A549 (cell line): Measurements from ENCODE around the gene UBAP1. TPM values are rescaled to one million over a fixed set of nuclear protein-coding genes. Genes with fewer than 3 reads are reported as not detected.

Source experiments
- ATAC-seq, 2 experiments: fragments of 200-7000 bp in 1 of 2; fragments of >200 bp in 1 of 2; cut with Nextera tagmentation in 1 of 2; cut with Tn5 transposase in 1 of 2; 3 replicates each; pipeline versions ENCODE4 v1.8.0 to v1.9.1; 2018 to 2020; ENCODE audit warnings: mild to moderate bottlenecking in 1 of 2, moderate library complexity in 1 of 2
- CTCF ChIA-PET: fragments of 300-600 bp; sonication (Branson Sonifier 250); formaldehyde crosslinking; extraction: SDS; loops from one replicate; lab custom pipeline; 2021; ENCODE audit warnings: antibody characterized with exemption, inconsistent platforms; lab: Yijun Ruan, JAX
- POLR2A ChIA-PET: fragments of 350-600 bp; formaldehyde crosslinking; extraction: SDS; loops from one replicate; lab custom pipeline; 2021; ENCODE audit warnings: antibody characterized with exemption, inconsistent platforms; lab: Yijun Ruan, JAX
- DNase-seq, 2 experiments: peaks; one replicate each; pipeline versions ENCODE4 v3.0.0 to v3.0.0-alpha.2; 2011 to 2016; ENCODE audit warnings: low read depth in 1 of 2, low spot score in 1 of 2
- FAIRE-seq: peaks from 2 replicates; lab custom pipeline; 2011; peaks lifted over from hg19 to GRCh38; lab: Jason Lieb, UNC
- H3K27ac ChIP-seq, 2 experiments: fragments of >200 bp; sonication (Bioruptor Twin); formaldehyde crosslinking; 3 replicates each; pipeline ENCODE4 v1.5.1; 2016 to 2017
- H3K4me1 ChIP-seq: fragments of >200 bp; sonication (Bioruptor Twin); formaldehyde crosslinking; 3 replicates; pipeline ENCODE4 v1.6.1; 2016
- H3K4me2 ChIP-seq: fragments of >200 bp; sonication (Bioruptor Twin); formaldehyde crosslinking; 3 replicates; pipeline ENCODE4 v1.6.1; 2016
- H3K4me3 ChIP-seq: fragments of >200 bp; sonication (Bioruptor Twin); formaldehyde crosslinking; 3 replicates; pipeline ENCODE4 v1.5.1; 2016
- H3K9me3 ChIP-seq: fragments of >200 bp; sonication (Bioruptor Twin); formaldehyde crosslinking; 3 replicates; pipeline ENCODE4 v1.6.1; 2016
- BHLHE40 ChIP-seq: IDR thresholded peaks from 2 replicates; pipeline ENCODE4 v1.6.1; 2012; ENCODE audit warnings: low read depth, low read length, inconsistent platforms
- CHD4 ChIP-seq: fragments of 200-600 bp; sonication (generic); IDR thresholded peaks from 2 replicates; pipeline ENCODE4 v1.6.1; 2016; ENCODE audit warnings: antibody characterized with exemption, mild to moderate bottlenecking, borderline replicate concordance
- EHMT2 ChIP-seq: fragments of 200-600 bp; sonication (generic); IDR thresholded peaks from 2 replicates; pipeline ENCODE4 v1.6.1; 2016; ENCODE audit warnings: antibody characterized with exemption, low read depth, mild to moderate bottlenecking, moderate library complexity
- EP300 ChIP-seq, 2 experiments: fragments of >200 bp; sonication (Bioruptor Twin); formaldehyde crosslinking; IDR thresholded peaks; 2 replicates in 1 of 2; 3 replicates in 1 of 2; pipeline ENCODE4 v1.6.1; 2016 to 2017
- ESRRA ChIP-seq: fragments of 150-350 bp; IDR thresholded peaks from 2 replicates; pipeline ENCODE4 v1.6.1; 2014; ENCODE audit warnings: mild to moderate bottlenecking, low read length, borderline replicate concordance
- HOXA7 ChIP-seq: fragments of 250-450 bp; sonication (Bioruptor Pico); IDR thresholded peaks from 2 replicates; pipeline ENCODE4 v1.5.0; 2020; ENCODE audit warnings: mild to moderate bottlenecking, moderate library complexity
- KDM1A ChIP-seq: fragments of 200-600 bp; sonication (generic); IDR thresholded peaks from 2 replicates; pipeline ENCODE4 v1.6.1; 2016; ENCODE audit warnings: low read depth, mild to moderate bottlenecking
- NR3C1 ChIP-seq: fragments of >200 bp; sonication (Bioruptor Twin); formaldehyde crosslinking; IDR thresholded peaks from 3 replicates; pipeline ENCODE4 v1.6.1; 2017
- RAD21 ChIP-seq, 2 experiments: fragments of >200 bp in 1 of 2; sonication (Bioruptor Twin) in 1 of 2; formaldehyde crosslinking in 1 of 2; IDR thresholded peaks in 1 of 2; conservative IDR thresholded peaks in 1 of 2; 2 replicates in 1 of 2; 3 replicates in 1 of 2; pipeline ENCODE4 v1.6.1; 2012 to 2018; ENCODE audit warnings: inconsistent platforms in 1 of 2
- RARB ChIP-seq: fragments of 250-450 bp; sonication (Bioruptor Pico); IDR thresholded peaks from 2 replicates; pipeline ENCODE4 v1.8.0; 2021; ENCODE audit warnings: mild to moderate bottlenecking, moderate library complexity
- RCOR1 ChIP-seq: fragments of 150-350 bp; IDR thresholded peaks from 2 replicates; pipeline ENCODE4 v1.6.1; 2014; ENCODE audit warnings: antibody characterized with exemption, low read length, low read depth
- RNF2 ChIP-seq: fragments of 200-600 bp; sonication (generic); IDR thresholded peaks from 2 replicates; pipeline ENCODE4 v1.6.1; 2016; ENCODE audit warnings: low read depth, mild to moderate bottlenecking, antibody characterized with exemption, moderate library complexity, borderline replicate concordance
- SMC3 ChIP-seq: fragments of >200 bp; sonication (Bioruptor Twin); formaldehyde crosslinking; IDR thresholded peaks from 3 replicates; pipeline ENCODE4 v1.6.1; 2018; ENCODE audit warnings: inconsistent platforms
- SREBF2 ChIP-seq: fragments of 450-650 bp; IDR thresholded peaks from 2 replicates; pipeline ENCODE4 v1.6.1; 2014; ENCODE audit warnings: mild to moderate bottlenecking, moderate library complexity
- TFCP2L1 ChIP-seq: fragments of 250-450 bp; sonication (Bioruptor Pico); IDR thresholded peaks from 2 replicates; pipeline ENCODE4 v1.5.0; 2021; ENCODE audit warnings: mild to moderate bottlenecking
- TP53 ChIP-seq: fragments of 250-450 bp; sonication (Bioruptor Pico); IDR thresholded peaks from 2 replicates; pipeline ENCODE4 v1.5.0; 2021; ENCODE audit warnings: mild to moderate bottlenecking, moderate library complexity
- ZFP36 ChIP-seq: fragments of 450-650 bp; IDR thresholded peaks from 2 replicates; pipeline ENCODE4 v1.6.1; 2014; ENCODE audit warnings: borderline replicate concordance; ENCODE audit not compliant: partially characterized antibody
- ZNF302 ChIP-seq: fragments of 250-450 bp; sonication (Bioruptor Pico); IDR thresholded peaks from 2 replicates; pipeline ENCODE4 v1.9.0; 2021; ENCODE audit warnings: inconsistent platforms, mild to moderate bottlenecking, moderate library complexity
- WGBS: methylation state at CpG from one replicate; pipeline ENCODE4 v1.1.6; 2017; ENCODE audit errors: missing lambda C conversion rate; 5-methylcytosine and 5-hydroxymethylcytosine counted together
- polyA plus RNA-seq, 4 experiments: library from polyadenylated mRNA; depleted of rRNA in 3 of 4; stranded (reverse); fragments of >200 nt; fragmentation: RNase III in 1 of 4; extraction: RNeasy Plus Mini Kit Qiagen cat#74134 plus additional on column Dnase treatment in 1 of 4; gene quantifications; 2 replicates in 3 of 4; 3 replicates in 1 of 4; pipeline ENCODE4 v1.2.3, GENCODE V29; 2011 to 2017
- TF ChIP-seq, protein P1 (sequence below): IDR thresholded peaks from 2 replicates; pipeline ENCODE4 v1.6.1; 2012
- TF ChIP-seq, protein P2 (sequence below): fragments of 200-600 bp; sonication (generic); IDR thresholded peaks from 2 replicates; pipeline ENCODE4 v1.6.1; 2016; ENCODE audit warnings: antibody characterized with exemption, mild to moderate bottlenecking, moderate library complexity
- TF ChIP-seq, protein P3 (sequence below): fragments of >200 bp; sonication (Bioruptor Twin); formaldehyde crosslinking; IDR thresholded peaks from 3 replicates; pipeline ENCODE4 v1.5.1; 2016
- TF ChIP-seq, protein P4 (sequence below): IDR thresholded peaks from 2 replicates; pipeline ENCODE4 v1.6.1; 2012; ENCODE audit warnings: low read depth, borderline replicate concordance
- TF ChIP-seq, protein P5 (sequence below): fragments of >200 bp; sonication (Bioruptor Twin); formaldehyde crosslinking; IDR thresholded peaks from 2 replicates; pipeline ENCODE4 v1.6.1; 2016
- TF ChIP-seq, protein P6 (sequence below): fragments of 150-350 bp; IDR thresholded peaks from 2 replicates; pipeline ENCODE4 v1.6.1; 2014; ENCODE audit warnings: low read depth, mild to moderate bottlenecking, low read length
- TF ChIP-seq, protein P7 (sequence below): IDR thresholded peaks from 2 replicates; pipeline ENCODE4 v1.6.1; 2012
- TF ChIP-seq, protein P8 (sequence below): fragments of 450-650 bp; IDR thresholded peaks from 2 replicates; pipeline ENCODE4 v1.6.1; 2014; ENCODE audit warnings: antibody characterized with exemption

Gene UBAP1
- polyA plus RNA-seq, 2 of the 4 experiments (the other 2 are of a cell fraction) = 38.5 to 73.1 TPM

DNA sequence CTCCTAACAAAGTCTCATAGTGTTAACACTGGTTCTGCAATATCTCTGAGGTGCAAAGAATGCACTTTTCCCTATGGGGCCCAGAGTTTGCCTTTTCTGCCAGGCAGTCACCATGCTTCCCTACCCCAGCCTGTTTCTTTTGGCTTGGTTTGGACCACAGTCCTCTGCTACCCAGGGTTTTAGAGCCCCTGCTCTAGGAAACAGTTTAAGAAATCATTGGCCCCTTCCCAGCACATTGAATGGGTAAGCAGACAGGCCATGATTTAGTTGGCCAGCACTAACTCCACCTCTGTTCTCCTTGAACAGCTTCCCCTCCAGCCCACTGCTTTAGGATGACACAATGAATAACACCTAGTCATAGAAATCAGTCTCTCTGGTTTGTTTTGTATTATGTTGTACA is 73.2 kb downstream of the UBAP1 start:
- H3K27ac ChIP-seq = no peak overlapping the region
- DNase-seq (no peak), FAIRE-seq (no peak), ATAC-seq (no peak)
- ChIA-PET POLR2A (no interaction called here), CTCF (interaction anchor here (0.7 to 9.1 kb wide), 48 partner anchors 13 to 427 kb away, joined by 3 to 125 read pairs (median 7); partner anchors contain the start of genes DCAF12, UBAP1 and UBAP2)
- no peaks in the 10 kb centered on the region for H3K9me3 ChIP-seq
- H3K4me2 ChIP-seq = no peak overlapping the region
- H3K4me1 ChIP-seq = peaks cover 43% of the 10 kb centered on the region
- no peak overlapping the region for H3K4me3 ChIP-seq
- TF ChIP-seq SREBF2 (no peak), HOXA7 (no peak), KDM1A (no peak), EHMT2 (no peak), RAD21 (conservative IDR thresholded peaks at IDR 0.05 in 1 of 2, IDR thresholded peaks at IDR 0.05 in 1 of 2) (no peak), RNF2 (no peak), NR3C1 (no peak), ESRRA (no peak), BHLHE40 (no peak), EP300 (IDR thresholded peaks at IDR 0.05) (no peak), CHD4 (no peak), TFCP2L1 (no peak)
- TF ChIP-seq, protein P1, sequence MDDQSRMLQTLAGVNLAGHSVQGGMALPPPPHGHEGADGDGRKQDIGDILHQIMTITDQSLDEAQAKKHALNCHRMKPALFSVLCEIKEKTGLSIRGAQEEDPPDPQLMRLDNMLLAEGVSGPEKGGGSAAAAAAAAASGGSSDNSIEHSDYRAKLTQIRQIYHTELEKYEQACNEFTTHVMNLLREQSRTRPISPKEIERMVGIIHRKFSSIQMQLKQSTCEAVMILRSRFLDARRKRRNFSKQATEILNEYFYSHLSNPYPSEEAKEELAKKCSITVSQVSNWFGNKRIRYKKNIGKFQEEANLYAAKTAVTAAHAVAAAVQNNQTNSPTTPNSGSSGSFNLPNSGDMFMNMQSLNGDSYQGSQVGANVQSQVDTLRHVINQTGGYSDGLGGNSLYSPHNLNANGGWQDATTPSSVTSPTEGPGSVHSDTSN = no peak
- TF ChIP-seq, protein P2, sequence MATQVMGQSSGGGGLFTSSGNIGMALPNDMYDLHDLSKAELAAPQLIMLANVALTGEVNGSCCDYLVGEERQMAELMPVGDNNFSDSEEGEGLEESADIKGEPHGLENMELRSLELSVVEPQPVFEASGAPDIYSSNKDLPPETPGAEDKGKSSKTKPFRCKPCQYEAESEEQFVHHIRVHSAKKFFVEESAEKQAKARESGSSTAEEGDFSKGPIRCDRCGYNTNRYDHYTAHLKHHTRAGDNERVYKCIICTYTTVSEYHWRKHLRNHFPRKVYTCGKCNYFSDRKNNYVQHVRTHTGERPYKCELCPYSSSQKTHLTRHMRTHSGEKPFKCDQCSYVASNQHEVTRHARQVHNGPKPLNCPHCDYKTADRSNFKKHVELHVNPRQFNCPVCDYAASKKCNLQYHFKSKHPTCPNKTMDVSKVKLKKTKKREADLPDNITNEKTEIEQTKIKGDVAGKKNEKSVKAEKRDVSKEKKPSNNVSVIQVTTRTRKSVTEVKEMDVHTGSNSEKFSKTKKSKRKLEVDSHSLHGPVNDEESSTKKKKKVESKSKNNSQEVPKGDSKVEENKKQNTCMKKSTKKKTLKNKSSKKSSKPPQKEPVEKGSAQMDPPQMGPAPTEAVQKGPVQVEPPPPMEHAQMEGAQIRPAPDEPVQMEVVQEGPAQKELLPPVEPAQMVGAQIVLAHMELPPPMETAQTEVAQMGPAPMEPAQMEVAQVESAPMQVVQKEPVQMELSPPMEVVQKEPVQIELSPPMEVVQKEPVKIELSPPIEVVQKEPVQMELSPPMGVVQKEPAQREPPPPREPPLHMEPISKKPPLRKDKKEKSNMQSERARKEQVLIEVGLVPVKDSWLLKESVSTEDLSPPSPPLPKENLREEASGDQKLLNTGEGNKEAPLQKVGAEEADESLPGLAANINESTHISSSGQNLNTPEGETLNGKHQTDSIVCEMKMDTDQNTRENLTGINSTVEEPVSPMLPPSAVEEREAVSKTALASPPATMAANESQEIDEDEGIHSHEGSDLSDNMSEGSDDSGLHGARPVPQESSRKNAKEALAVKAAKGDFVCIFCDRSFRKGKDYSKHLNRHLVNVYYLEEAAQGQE = no peak

DNA sequence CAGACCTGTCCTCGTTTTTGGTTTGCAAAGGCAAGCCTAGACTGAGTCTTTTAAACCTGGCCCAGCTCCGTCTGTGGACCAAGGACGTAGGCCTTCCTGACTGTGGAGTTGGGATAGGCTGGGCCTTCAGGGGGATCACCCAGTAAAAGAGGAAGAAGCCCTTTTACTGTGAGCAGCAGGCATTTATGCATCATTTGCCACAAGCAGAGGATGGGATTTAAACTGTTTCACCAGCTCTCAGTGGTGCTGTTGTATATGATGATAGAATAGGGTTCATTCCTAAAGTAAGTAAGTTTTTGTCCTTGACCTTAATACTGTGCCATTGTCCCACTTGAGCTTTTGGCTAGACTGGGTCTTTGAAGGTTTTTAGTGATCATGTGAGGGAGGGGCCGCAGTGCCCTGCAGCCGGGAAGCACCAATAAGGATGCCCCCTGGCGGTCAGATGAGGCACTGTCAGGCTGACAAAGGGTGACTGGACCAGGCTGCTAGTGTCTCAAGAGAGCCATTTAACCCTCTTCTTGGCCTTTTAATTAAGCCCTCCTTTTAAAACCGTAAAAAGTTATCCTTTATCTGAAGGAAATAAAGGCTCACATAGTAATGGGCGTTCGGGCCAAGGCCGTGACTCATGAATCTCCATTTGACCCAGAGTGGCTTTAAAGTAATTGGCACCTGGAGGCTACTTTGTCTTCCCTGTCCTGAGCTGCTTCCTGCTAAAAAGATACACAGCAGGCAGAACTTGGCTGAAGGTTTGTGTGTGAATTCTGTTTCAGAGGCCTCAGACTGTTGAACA is 74.0 kb downstream of the UBAP1 start:
- no peak overlapping the region for H3K4me2 ChIP-seq
- DNase-seq = peak; percentile 67 to 71
- FAIRE-seq = no peak
- H3K9me3 ChIP-seq = no peaks in the 10 kb centered on the region
- WGBS = 38% methylated on average over 10 of the region's 10 CpGs
- peak; percentile 59 to 76; a peak in 5 of 6 replicates for ATAC-seq
- peak overlapping the region; percentile 73 to 76 for H3K27ac ChIP-seq
- H3K4me1 ChIP-seq = peaks cover 38% of the 10 kb centered on the region
- no peak overlapping the region for H3K4me3 ChIP-seq
- ChIA-PET POLR2A (interaction anchor here (0.8 to 2.7 kb wide), 3 partner anchors 74 to 204 kb away, joined by 3 to 9 read pairs (median 7); partner anchors contain the start of genes UBAP1 and UBAP2), CTCF (interaction anchor here (0.6 to 9.1 kb wide), 83 partner anchors 14 to 473 kb away, joined by 3 to 125 read pairs (median 5); partner anchors contain the start of genes DCAF12, UBAP1 and UBAP2)
- TF ChIP-seq RNF2 (no peak), SMC3 (peak; percentile 88), ZNF302 (no peak), ZFP36 (no peak), SREBF2 (no peak), RARB (CRISPR knock-in tag) (no peak), RAD21 (conservative IDR thresholded peaks at IDR 0.05 in 1 of 2, IDR thresholded peaks at IDR 0.05 in 1 of 2) (peak; percentile 61 to 69), RCOR1 (no peak), CHD4 (no peak), TP53 (CRISPR knock-in tag) (0 out of 2 replicates have a peak, but pooled peaks have one; percentile 15)
- TF ChIP-seq, protein P3, sequence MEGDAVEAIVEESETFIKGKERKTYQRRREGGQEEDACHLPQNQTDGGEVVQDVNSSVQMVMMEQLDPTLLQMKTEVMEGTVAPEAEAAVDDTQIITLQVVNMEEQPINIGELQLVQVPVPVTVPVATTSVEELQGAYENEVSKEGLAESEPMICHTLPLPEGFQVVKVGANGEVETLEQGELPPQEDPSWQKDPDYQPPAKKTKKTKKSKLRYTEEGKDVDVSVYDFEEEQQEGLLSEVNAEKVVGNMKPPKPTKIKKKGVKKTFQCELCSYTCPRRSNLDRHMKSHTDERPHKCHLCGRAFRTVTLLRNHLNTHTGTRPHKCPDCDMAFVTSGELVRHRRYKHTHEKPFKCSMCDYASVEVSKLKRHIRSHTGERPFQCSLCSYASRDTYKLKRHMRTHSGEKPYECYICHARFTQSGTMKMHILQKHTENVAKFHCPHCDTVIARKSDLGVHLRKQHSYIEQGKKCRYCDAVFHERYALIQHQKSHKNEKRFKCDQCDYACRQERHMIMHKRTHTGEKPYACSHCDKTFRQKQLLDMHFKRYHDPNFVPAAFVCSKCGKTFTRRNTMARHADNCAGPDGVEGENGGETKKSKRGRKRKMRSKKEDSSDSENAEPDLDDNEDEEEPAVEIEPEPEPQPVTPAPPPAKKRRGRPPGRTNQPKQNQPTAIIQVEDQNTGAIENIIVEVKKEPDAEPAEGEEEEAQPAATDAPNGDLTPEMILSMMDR = peak; percentile 93
- TF ChIP-seq, protein P4, sequence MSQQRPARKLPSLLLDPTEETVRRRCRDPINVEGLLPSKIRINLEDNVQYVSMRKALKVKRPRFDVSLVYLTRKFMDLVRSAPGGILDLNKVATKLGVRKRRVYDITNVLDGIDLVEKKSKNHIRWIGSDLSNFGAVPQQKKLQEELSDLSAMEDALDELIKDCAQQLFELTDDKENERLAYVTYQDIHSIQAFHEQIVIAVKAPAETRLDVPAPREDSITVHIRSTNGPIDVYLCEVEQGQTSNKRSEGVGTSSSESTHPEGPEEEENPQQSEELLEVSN = no peak
- TF ChIP-seq, protein P5, sequence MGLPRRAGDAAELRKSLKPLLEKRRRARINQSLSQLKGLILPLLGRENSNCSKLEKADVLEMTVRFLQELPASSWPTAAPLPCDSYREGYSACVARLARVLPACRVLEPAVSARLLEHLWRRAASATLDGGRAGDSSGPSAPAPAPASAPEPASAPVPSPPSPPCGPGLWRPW = no peak
- TF ChIP-seq, protein P6, sequence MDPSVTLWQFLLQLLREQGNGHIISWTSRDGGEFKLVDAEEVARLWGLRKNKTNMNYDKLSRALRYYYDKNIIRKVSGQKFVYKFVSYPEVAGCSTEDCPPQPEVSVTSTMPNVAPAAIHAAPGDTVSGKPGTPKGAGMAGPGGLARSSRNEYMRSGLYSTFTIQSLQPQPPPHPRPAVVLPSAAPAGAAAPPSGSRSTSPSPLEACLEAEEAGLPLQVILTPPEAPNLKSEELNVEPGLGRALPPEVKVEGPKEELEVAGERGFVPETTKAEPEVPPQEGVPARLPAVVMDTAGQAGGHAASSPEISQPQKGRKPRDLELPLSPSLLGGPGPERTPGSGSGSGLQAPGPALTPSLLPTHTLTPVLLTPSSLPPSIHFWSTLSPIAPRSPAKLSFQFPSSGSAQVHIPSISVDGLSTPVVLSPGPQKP = no peak
- TF ChIP-seq, protein P7, sequence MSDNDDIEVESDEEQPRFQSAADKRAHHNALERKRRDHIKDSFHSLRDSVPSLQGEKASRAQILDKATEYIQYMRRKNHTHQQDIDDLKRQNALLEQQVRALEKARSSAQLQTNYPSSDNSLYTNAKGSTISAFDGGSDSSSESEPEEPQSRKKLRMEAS = no peak
- TF ChIP-seq, protein P8, sequence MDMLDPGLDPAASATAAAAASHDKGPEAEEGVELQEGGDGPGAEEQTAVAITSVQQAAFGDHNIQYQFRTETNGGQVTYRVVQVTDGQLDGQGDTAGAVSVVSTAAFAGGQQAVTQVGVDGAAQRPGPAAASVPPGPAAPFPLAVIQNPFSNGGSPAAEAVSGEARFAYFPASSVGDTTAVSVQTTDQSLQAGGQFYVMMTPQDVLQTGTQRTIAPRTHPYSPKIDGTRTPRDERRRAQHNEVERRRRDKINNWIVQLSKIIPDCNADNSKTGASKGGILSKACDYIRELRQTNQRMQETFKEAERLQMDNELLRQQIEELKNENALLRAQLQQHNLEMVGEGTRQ = 0 out of 2 replicates have a peak, but pooled peaks have one; percentile 29
